ENCODE measurements around the gene ELP2. TPM values are rescaled to one million over a fixed set of nuclear protein-coding genes. Genes with fewer than 3 reads are reported as not detected.
A peak's percentile ranks its signal among the peaks of the same experiment; 100 is the strongest.

ELP2 gene
- total and polyA plus RNA-seq, 2 experiments from 2014 or later = 54.3 to 63.8 TPM

- no peaks in the 10 kb centered on the region for H4K20me1 ChIP-seq (ENCODE audit: insufficient read depth, poor library complexity, severe bottlenecking)
- no peaks in the 10 kb centered on the region for H3K27me3 ChIP-seq
- peak overlapping the region; percentile 99 for H3K4me2 ChIP-seq
- H3K9me2 ChIP-seq (replicated peaks; ENCODE audit: insufficient read depth) = no peaks in the 10 kb centered on the region
- peaks cover 5% of the 10 kb centered on the region for H3K4me1 ChIP-seq (ENCODE audit: insufficient read depth)
- TF ChIP-seq EZH2phosphoT487 (IDR thresholded peaks at IDR 0.05; ENCODE audit: low read depth, severe bottlenecking, unreplicated experiment) (no peak), EZH2 (IDR thresholded peaks at IDR 0.05; ENCODE audit: borderline replicate concordance) (no peak)
- TF ChIP-seq, protein P1, sequence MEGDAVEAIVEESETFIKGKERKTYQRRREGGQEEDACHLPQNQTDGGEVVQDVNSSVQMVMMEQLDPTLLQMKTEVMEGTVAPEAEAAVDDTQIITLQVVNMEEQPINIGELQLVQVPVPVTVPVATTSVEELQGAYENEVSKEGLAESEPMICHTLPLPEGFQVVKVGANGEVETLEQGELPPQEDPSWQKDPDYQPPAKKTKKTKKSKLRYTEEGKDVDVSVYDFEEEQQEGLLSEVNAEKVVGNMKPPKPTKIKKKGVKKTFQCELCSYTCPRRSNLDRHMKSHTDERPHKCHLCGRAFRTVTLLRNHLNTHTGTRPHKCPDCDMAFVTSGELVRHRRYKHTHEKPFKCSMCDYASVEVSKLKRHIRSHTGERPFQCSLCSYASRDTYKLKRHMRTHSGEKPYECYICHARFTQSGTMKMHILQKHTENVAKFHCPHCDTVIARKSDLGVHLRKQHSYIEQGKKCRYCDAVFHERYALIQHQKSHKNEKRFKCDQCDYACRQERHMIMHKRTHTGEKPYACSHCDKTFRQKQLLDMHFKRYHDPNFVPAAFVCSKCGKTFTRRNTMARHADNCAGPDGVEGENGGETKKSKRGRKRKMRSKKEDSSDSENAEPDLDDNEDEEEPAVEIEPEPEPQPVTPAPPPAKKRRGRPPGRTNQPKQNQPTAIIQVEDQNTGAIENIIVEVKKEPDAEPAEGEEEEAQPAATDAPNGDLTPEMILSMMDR (IDR thresholded peaks at IDR 0.05; ENCODE audit: poor library complexity) = no peak
- H3K27ac ChIP-seq = no peak overlapping the region
- H3K79me2 ChIP-seq = peaks cover 8% of the 10 kb centered on the region
- H3K9me3 ChIP-seq (ENCODE audit: low read depth) = no peaks in the 10 kb centered on the region
- no peak overlapping the region for H3K4me3 ChIP-seq
- H3K36me3 ChIP-seq (replicated peaks; ENCODE audit: insufficient read depth, low read depth) = no peaks in the 10 kb centered on the region
- WGBS (ENCODE audit: low lambda C conversion rate, missing lambda C conversion rate) = 88% methylated on average over 18 of the region's 18 CpGs
- DNase-seq (ENCODE audit: low spot score) = no peak
- no peak overlapping the region for H2AFZ ChIP-seq
Observed at GRCh38 chr18:36185901-36186460, 56.3 kb downstream of the ELP2 start.

DNA sequence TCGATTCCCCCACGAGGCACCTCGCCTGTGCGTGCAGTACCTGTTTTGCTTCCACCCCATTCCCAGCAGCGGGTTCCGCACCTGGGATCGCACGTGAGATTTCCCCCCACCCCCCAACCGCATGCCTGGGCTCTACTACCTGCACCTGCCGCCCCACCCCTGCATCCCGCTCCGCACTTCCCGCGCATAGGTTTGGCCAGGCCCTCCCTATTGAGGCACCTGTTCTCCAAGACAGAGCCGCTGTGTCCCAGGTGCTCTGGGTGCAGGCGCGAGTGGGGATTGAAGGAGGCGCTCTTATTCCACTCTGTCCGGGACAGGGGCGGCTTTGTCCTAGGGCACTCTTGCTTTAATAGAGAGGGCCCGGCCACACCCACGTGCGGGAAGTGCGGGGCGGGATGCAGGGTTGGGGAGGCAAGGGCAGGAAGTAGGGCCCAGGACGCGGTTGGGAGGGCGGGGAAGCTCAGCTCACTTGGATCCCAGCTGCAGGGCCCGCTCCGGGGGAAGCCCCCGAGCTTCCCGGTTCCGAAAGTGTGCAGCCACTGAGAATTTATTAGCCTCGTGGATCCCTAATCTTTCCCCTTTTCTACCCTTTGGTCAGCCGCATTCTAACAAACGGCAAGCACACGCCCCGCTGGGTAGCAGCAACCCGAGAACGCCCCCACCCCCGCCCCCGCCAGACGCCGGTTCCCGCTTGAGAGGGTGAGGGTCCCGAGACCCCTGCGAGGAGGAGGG, 56.9 kb downstream of the ELP2 start:
- peak; percentile 43 for DNase-seq (ENCODE audit: low spot score)

DNA sequence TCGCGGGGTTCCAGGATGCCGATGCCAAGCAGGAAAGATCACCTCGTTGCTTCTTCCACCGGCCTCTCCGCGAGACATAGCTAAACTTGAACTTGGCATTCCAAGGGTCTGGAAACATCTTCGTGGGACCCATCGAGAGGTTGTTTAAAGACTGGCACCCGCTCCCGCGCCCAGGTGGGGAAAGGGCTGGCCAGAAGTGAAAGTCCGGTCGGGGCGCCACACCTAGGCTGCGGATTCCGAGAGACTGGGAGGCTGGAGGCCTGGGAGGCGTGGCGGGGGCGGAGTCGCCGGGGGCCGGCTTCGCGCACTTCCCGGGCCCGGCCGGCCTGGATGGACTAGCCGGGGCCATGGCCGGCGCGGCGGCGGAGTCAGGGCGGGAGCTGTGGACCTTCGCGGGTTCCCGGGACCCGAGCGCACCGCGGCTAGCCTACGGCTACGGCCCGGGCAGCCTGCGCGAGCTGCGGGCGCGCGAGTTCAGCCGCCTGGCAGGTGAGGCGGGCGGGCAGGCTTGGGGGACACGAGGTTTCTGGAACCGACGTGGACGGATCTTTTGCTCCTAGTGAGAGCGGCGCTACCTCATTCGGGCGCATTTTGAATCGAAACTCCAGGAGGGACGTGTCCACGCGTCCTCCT, 57.6 kb downstream of the ELP2 start, which contains the start of gene MOCOS:
Gene MOCOS, plus strand, starts transcription at position 305 of the 633 bp plus-strand sequence. Its CDS starts 43 bp downstream, at position 348.
- H3K27ac ChIP-seq = peak within 1 kb of the TSS; percentile 66
- TF ChIP-seq EZH2phosphoT487 (IDR thresholded peaks at IDR 0.05; ENCODE audit: low read depth, severe bottlenecking, unreplicated experiment) (no peak), EZH2 (IDR thresholded peaks at IDR 0.05; ENCODE audit: borderline replicate concordance) (no peak)
- TF ChIP-seq, protein P1 (IDR thresholded peaks at IDR 0.05; ENCODE audit: poor library complexity) = no peak
- 2% methylated on average over 41 of the region's 66 CpGs for WGBS (ENCODE audit: low lambda C conversion rate, missing lambda C conversion rate)

More for the DNA sequence above, 56.9 kb downstream of the ELP2 start:
- H3K36me3 ChIP-seq (replicated peaks; ENCODE audit: insufficient read depth, low read depth) = no peaks in the 10 kb centered on the region
- H3K4me3 ChIP-seq = peak overlapping the region; percentile 94
- WGBS (ENCODE audit: low lambda C conversion rate, missing lambda C conversion rate) = 10% methylated on average over 37 of the region's 47 CpGs
- H3K4me2 ChIP-seq = peak overlapping the region; percentile 99
- H3K27me3 ChIP-seq = no peaks in the 10 kb centered on the region
- peak overlapping the region; percentile 66 for H3K27ac ChIP-seq
- H2AFZ ChIP-seq = peak overlapping the region; percentile 95
- no peaks in the 10 kb centered on the region for H4K20me1 ChIP-seq (ENCODE audit: insufficient read depth, poor library complexity, severe bottlenecking)
- peaks cover 5% of the 10 kb centered on the region for H3K4me1 ChIP-seq (ENCODE audit: insufficient read depth)
- TF ChIP-seq EZH2 (IDR thresholded peaks at IDR 0.05; ENCODE audit: borderline replicate concordance) (no peak), EZH2phosphoT487 (IDR thresholded peaks at IDR 0.05; ENCODE audit: low read depth, severe bottlenecking, unreplicated experiment) (no peak)
- TF ChIP-seq, protein P1 (IDR thresholded peaks at IDR 0.05; ENCODE audit: poor library complexity) = no peak
- H3K9me3 ChIP-seq (ENCODE audit: low read depth) = no peaks in the 10 kb centered on the region
- H3K9me2 ChIP-seq (replicated peaks; ENCODE audit: insufficient read depth) = no peaks in the 10 kb centered on the region
- peaks cover 12% of the 10 kb centered on the region for H3K79me2 ChIP-seq

More for the DNA sequence above, 57.6 kb downstream of the ELP2 start, which contains the start of gene MOCOS:
- peak within 1 kb of the TSS; percentile 99 for H3K4me2 ChIP-seq
- no peaks in the 10 kb centered on the region for H3K9me3 ChIP-seq (ENCODE audit: low read depth)
- no peaks in the 10 kb centered on the region for H3K27me3 ChIP-seq
- peaks cover 5% of the 10 kb centered on the region for H3K4me1 ChIP-seq (ENCODE audit: insufficient read depth)
- H2AFZ ChIP-seq = peak within 1 kb of the TSS; percentile 95
- H3K79me2 ChIP-seq = peaks cover 12% of the 10 kb centered on the region
- no peaks in the 10 kb centered on the region for H3K36me3 ChIP-seq (replicated peaks; ENCODE audit: insufficient read depth, low read depth)
- no peaks in the 10 kb centered on the region for H4K20me1 ChIP-seq (ENCODE audit: insufficient read depth, poor library complexity, severe bottlenecking)
- peak within 1 kb of the TSS; percentile 94 for H3K4me3 ChIP-seq
- no peaks in the 10 kb centered on the region for H3K9me2 ChIP-seq (replicated peaks; ENCODE audit: insufficient read depth)
- DNase-seq (ENCODE audit: low spot score) = peak; percentile 89

Measured in hepatocyte (in vitro differentiated cells).